HG03175 (cell line): ENCODE results near the gene ATP5MK.
A peak's percentile ranks its signal among the peaks of the same experiment; 100 is the strongest.
"Not testable (repeated sequence)": the region's sequence is repeated elsewhere in the genome, so short reads cannot be mapped to it uniquely, and the experiment has no call there.

Experiments
- ATAC-seq: cut with Tn5 transposase; IDR thresholded peaks from one replicate; pipeline ENCODE4 v1.9.1; 2021; ENCODE audit warnings: mild to moderate bottlenecking, moderate library complexity; ENCODE audit not compliant: unreplicated experiment

ATP5MK gene

GRCh38 chr10:103397191-103397825 lies 1.0 kb upstream of the ATP5MK start:
- ATAC-seq: no peak

GRCh38 chr10:103396789-103397087 lies 463 bp upstream of the ATP5MK start:
- peak; percentile 1 for ATAC-seq

- no peak for ATAC-seq
Observed at GRCh38 chr10:103395754-103396066, 565 bp downstream of the ATP5MK start.

GRCh38 chr10:103394180-103394579 lies 2.1 kb downstream of the ATP5MK start:
- ATAC-seq: no peak

GRCh38 chr10:103382769-103383168 lies 13.5 kb downstream of the ATP5MK start:
- ATAC-seq: peak; percentile 50

- ATAC-seq: no peak
Observed at GRCh38 chr10:103374263-103374662, 22.0 kb downstream of the ATP5MK start.

GRCh38 chr10:103373544-103373943 lies 22.7 kb downstream of the ATP5MK start:
- no peak for ATAC-seq

GRCh38 chr10:103367782-103368518 lies 28.3 kb downstream of the ATP5MK start, which contains the start of gene TAF5:
TSS of gene TAF5 (plus strand) at chr10:103367976. CDS start at chr10:103367990, 14 bp downstream.
- peak; percentile 58 for ATAC-seq

GRCh38 chr10:103367379-103367781 lies 28.9 kb downstream of the ATP5MK start:
- no peak for ATAC-seq

GRCh38 chr10:103360791-103361190 lies 35.5 kb downstream of the ATP5MK start:
- not testable (repeated sequence) for ATAC-seq

GRCh38 chr10:103359493-103359892 lies 36.8 kb downstream of the ATP5MK start:
- ATAC-seq: not testable (repeated sequence)

GRCh38 chr10:103355906-103356599 lies 40.2 kb downstream of the ATP5MK start:
- no peak for ATAC-seq

GRCh38 chr10:103354567-103354966 lies 41.7 kb downstream of the ATP5MK start:
- not testable (repeated sequence) for ATAC-seq

- ATAC-seq: no peak
Observed at GRCh38 chr10:103353281-103353680, 43.0 kb downstream of the ATP5MK start.

GRCh38 chr10:103350517-103351260 lies 45.6 kb downstream of the ATP5MK start, which contains the start of gene PCGF6:
TSS of gene PCGF6 (minus strand) at chr10:103351140. CDS start at chr10:103351066, 74 bp downstream.
- ATAC-seq: peak; percentile 84

GRCh38 chr10:103350175-103350516 lies 46.1 kb downstream of the ATP5MK start:
- no peak for ATAC-seq
